A673 (cell line): ENCODE data around the gene CACNA2D2. TPM values are rescaled to one million over a fixed set of nuclear protein-coding genes. Genes with fewer than 3 reads are reported as not detected.

Experiments
- BruUV-seq: library from RNA; stranded (reverse); fragments of 400-500 nt; replicated peaks from 2 replicates; lab custom pipeline; 2021; lab: Mats Ljungman, UMichigan
- CTCF ChIA-PET: fragments of 300-600 bp; sonication (Branson Sonifier 250); formaldehyde crosslinking; loops from one replicate; lab custom pipeline; 2022; ENCODE audit warnings: antibody characterized with exemption; lab: Charles Lee
- POLR2A ChIA-PET: fragments of 300-600 bp; sonication (Branson Sonifier 250); formaldehyde crosslinking; loops from one replicate; lab custom pipeline; 2022; ENCODE audit warnings: antibody characterized with exemption; ENCODE audit not compliant: low non-redundant PET; lab: Charles Lee
- DNase-seq: peaks from one replicate; pipeline ENCODE4 v3.0.0-alpha.2; 2015; ENCODE audit warnings: low spot score
- H3K27ac ChIP-seq: fragments of 200-600 bp; sonication (generic); 2 replicates; pipeline ENCODE4 v1.5.1; 2016; ENCODE audit warnings: mixed run types, low read depth, mild to moderate bottlenecking, mixed read lengths, antibody characterized with exemption, low read length; ENCODE audit not compliant: poor library complexity, severe bottlenecking
- H3K27me3 ChIP-seq: fragments of 200-600 bp; sonication (generic); replicated peaks from 2 replicates; pipeline ENCODE4 v1.6.1; 2017; ENCODE audit warnings: mixed run types, low read depth, mild to moderate bottlenecking, mixed read lengths, antibody characterized with exemption, low read length; ENCODE audit not compliant: insufficient read depth, poor library complexity
- H3K36me3 ChIP-seq: fragments of 200-600 bp; sonication (generic); 2 replicates; pipeline ENCODE4 v1.6.1; 2016; ENCODE audit warnings: mixed run types, mild to moderate bottlenecking, mixed read lengths, antibody characterized with exemption, low read length; ENCODE audit not compliant: insufficient read depth, poor library complexity, severe bottlenecking
- H3K4me1 ChIP-seq: fragments of 200-600 bp; sonication (generic); 2 replicates; pipeline ENCODE4 v1.6.1; 2017; ENCODE audit warnings: mixed run types, mild to moderate bottlenecking, mixed read lengths, antibody characterized with exemption, low read length; ENCODE audit not compliant: insufficient read depth, poor library complexity, severe bottlenecking
- H3K4me3 ChIP-seq: fragments of 200-600 bp; sonication (generic); 2 replicates; pipeline ENCODE4 v1.5.1; 2016; ENCODE audit warnings: low read depth, mixed run types, mild to moderate bottlenecking, mixed read lengths, low read length; ENCODE audit not compliant: poor library complexity, severe bottlenecking
- H3K9me3 ChIP-seq: fragments of 200-600 bp; sonication (generic); 2 replicates; pipeline ENCODE4 v1.6.1; 2016; ENCODE audit warnings: mixed run types, low read depth, mild to moderate bottlenecking, mixed read lengths, antibody characterized with exemption, low read length; ENCODE audit not compliant: poor library complexity, severe bottlenecking
- EZH2 ChIP-seq: fragments of 200-600 bp; sonication (generic); IDR thresholded peaks from 2 replicates; pipeline ENCODE4 v1.6.1; 2017; ENCODE audit warnings: borderline replicate concordance, low read depth, mild to moderate bottlenecking, mixed read lengths, antibody characterized with exemption, low read length; ENCODE audit not compliant: poor library complexity, severe bottlenecking
- intact Hi-C: fragments of 100-400 bp; cut with micrococcal nuclease; formaldehyde crosslinking; loops from one replicate; pipeline ENCODE4 v1.10.0; 2022; ENCODE audit not compliant: unreplicated experiment
- total RNA-seq: library from RNA; stranded (reverse); gene quantifications from 2 replicates; pipeline ENCODE4 v1.2.3, GENCODE V29; 2021
- TF ChIP-seq, protein P1 (sequence below): fragments of 300-800, 200-600 bp; sonication (generic); conservative IDR thresholded peaks from 2 replicates; pipeline ENCODE4 v1.5.1; 2017; ENCODE audit warnings: low read depth, mild to moderate bottlenecking, antibody characterized with exemption, low read length, moderate library complexity, mixed read lengths

Gene CACNA2D2
- total RNA-seq, 1 experiment from 2014 or later = 0.17 TPM

DNA sequence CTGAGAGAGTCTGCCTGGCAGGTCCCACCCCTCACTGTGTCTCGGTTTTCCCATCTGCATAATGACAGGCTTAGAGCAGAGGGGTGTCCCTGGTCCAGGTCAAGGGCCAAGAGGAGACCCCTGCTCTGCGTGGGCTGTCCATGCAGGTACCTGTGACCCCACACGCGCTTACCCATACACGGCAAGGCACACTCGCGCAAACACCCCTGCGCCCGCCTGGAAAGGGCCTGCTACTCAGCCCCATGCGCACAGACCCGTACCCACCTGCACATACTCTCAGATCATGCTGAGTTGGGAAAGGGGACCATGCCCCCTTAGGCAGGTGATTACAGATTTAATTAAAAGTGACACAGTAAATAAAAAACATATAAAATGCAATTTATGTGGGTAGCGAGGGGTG, 120.7 kb downstream of the CACNA2D2 start:
- ChIA-PET CTCF (no interaction called here), POLR2A (no interaction called here)
- intact Hi-C loops = no loop called here
- Histone ChIP-seq H3K36me3 (no peaks in the 10 kb centered on the region), H3K4me3 (no peak overlapping the region), H3K9me3 (no peaks in the 10 kb centered on the region), H3K27me3 (no peaks in the 10 kb centered on the region), H3K4me1 (no peaks in the 10 kb centered on the region), H3K27ac (no peak overlapping the region)
- BruUV-seq = no TSS peak
- TF ChIP-seq, protein P1, sequence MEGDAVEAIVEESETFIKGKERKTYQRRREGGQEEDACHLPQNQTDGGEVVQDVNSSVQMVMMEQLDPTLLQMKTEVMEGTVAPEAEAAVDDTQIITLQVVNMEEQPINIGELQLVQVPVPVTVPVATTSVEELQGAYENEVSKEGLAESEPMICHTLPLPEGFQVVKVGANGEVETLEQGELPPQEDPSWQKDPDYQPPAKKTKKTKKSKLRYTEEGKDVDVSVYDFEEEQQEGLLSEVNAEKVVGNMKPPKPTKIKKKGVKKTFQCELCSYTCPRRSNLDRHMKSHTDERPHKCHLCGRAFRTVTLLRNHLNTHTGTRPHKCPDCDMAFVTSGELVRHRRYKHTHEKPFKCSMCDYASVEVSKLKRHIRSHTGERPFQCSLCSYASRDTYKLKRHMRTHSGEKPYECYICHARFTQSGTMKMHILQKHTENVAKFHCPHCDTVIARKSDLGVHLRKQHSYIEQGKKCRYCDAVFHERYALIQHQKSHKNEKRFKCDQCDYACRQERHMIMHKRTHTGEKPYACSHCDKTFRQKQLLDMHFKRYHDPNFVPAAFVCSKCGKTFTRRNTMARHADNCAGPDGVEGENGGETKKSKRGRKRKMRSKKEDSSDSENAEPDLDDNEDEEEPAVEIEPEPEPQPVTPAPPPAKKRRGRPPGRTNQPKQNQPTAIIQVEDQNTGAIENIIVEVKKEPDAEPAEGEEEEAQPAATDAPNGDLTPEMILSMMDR = no peak
- TF ChIP-seq EZH2 = no peak
- no peak for DNase-seq

DNA sequence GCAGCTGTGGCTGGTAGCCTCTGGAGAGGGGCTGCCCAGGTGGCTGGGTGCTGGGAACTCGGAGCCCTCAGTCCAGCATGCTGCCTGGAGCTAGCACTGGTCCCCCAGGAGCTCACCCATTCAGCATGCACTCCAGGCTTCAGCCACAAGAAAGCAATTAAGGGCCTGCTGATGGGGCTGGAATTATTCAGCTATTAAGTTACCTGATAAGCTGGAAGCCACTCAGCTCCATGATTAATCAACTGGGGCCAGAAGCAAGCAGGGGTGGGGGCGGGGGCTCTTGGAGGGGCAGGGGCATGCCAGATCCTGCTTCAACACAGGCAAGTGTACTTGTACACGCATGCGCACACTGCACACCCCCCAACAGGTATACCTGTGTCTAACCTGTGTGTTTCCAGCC, 122.1 kb downstream of the CACNA2D2 start:
- Histone ChIP-seq H3K27ac (no peak overlapping the region), H3K4me1 (no peaks in the 10 kb centered on the region), H3K27me3 (no peaks in the 10 kb centered on the region), H3K36me3 (no peaks in the 10 kb centered on the region), H3K4me3 (no peak overlapping the region), H3K9me3 (no peaks in the 10 kb centered on the region)
- BruUV-seq = no TSS peak
- TF ChIP-seq EZH2 = no peak
- TF ChIP-seq, protein P1 = no peak
- POLR2A ChIA-PET = no interaction called here
- DNase-seq = no peak
- intact Hi-C loops = no loop called here
- CTCF ChIA-PET = no interaction called here

DNA sequence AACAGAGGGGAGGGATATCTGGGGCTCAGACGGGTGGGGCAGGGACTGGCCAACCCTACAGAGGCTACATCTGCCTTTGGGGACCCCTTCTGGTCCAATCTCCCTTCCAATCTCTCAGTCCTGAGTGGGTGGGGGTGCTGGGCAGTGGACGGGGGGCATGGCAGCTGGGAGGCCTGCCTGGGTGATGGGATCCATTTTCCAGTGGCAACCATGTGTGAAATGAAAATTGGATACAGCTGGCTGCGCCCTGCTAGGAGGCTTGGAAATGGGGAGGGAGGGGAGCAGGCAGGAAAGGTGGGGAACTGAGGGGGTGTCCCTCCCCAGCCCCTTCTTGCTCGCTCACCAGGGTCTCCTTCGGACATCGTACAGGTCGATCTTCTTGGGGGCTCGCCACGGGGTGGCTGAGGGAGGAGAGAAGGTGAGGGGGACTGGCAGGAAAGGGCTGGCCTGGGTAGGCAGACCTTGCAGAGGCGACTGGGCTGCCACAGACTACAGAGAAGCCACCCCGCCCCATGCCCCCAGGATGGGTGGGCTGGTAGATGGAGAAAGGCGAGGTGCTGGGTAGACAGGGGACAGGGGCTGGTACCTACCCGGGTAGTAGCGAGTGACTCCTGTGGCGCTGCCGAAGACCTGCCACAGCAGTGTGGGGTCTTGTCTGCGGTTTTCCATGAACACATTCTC, 122.9 kb downstream of the CACNA2D2 start:
- intact Hi-C loops = no loop called here
- no TSS peak for BruUV-seq
- Histone ChIP-seq H3K36me3 (no peaks in the 10 kb centered on the region), H3K27me3 (no peaks in the 10 kb centered on the region), H3K4me1 (no peaks in the 10 kb centered on the region), H3K4me3 (no peak overlapping the region), H3K27ac (no peak overlapping the region), H3K9me3 (no peaks in the 10 kb centered on the region)
- TF ChIP-seq, protein P1 = no peak
- no peak for TF ChIP-seq EZH2
- ChIA-PET CTCF (no interaction called here), POLR2A (no interaction called here)
- no peak for DNase-seq
